ENCODE data around the gene STXBP3.
A peak's percentile ranks its signal among the peaks of the same experiment; 100 is the strongest.
"Not testable (repeated sequence)": the region's sequence is repeated elsewhere in the genome, so short reads cannot be mapped to it uniquely, and the experiment has no call there.

STXBP3 gene

GRCh38 chr1:108746382-108747170, at the start of gene STXBP3:
TSS of gene STXBP3 (plus strand) at chr1:108746674. CDS start at chr1:108746738, 64 bp downstream.
- peak within 1 kb of the TSS; percentile 77 for H3K9ac ChIP-seq (ENCODE audit: low read depth, low read length)
- peak within 1 kb of the TSS; percentile 77 for H3K4me2 ChIP-seq (ENCODE audit: insufficient read depth, low read length)
- H3K9me3 ChIP-seq (ENCODE audit: insufficient read depth, low read length, severe bottlenecking), result no peaks in the 10 kb centered on the region
- peaks cover 43% of the 10 kb centered on the region for H3K79me2 ChIP-seq (ENCODE audit: insufficient read depth, low read length)
- no peaks in the 10 kb centered on the region for H3K27me3 ChIP-seq (ENCODE audit: insufficient read depth, low read length, poor library complexity)
- H3K27ac ChIP-seq (ENCODE audit: low read length), result peak within 1 kb of the TSS; percentile 91
- H3K36me3 ChIP-seq (ENCODE audit: insufficient read depth, low read length), result peaks cover 7% of the 10 kb centered on the region; the same call in 1 of the 2 replicates
- H3K4me1 ChIP-seq (ENCODE audit: insufficient read depth, low read length), result peaks cover 32% of the 10 kb centered on the region
- peaks cover 11% of the 10 kb centered on the region; the same call in 1 of the 2 replicates for H4K20me1 ChIP-seq (ENCODE audit: insufficient read depth, low read length)
- peak; percentile 99 for DNase-seq
- peak; percentile 90 for ATAC-seq (ENCODE audit: insufficient read depth, low read depth)
- H3K4me3 ChIP-seq (ENCODE audit: low read depth in 1 of 2, low read length in 2 of 2), result peak within 1 kb of the TSS; percentile 67 to 75
- TF ChIP-seq EZH2 (IDR thresholded peaks at IDR 0.05; ENCODE audit: borderline replicate concordance, low read depth, low read length, severe bottlenecking) (no peak), CTCF (IDR thresholded peaks at IDR 0.05; ENCODE audit: borderline replicate concordance, extremely low read depth, low read length, poor library complexity, severe bottlenecking) (peak; percentile 98)
- H2AFZ ChIP-seq (ENCODE audit: low read depth, low read length), result peak within 1 kb of the TSS; percentile 87

GRCh38 chr1:108699375-108700332, 46.8 kb upstream of the STXBP3 start:
- peaks cover 68% of the 10 kb centered on the region for H3K36me3 ChIP-seq (ENCODE audit: insufficient read depth, low read length)
- H3K9ac ChIP-seq (ENCODE audit: low read depth, low read length), result no peak overlapping the region
- H3K4me3 ChIP-seq (ENCODE audit: low read depth in 1 of 2, low read length in 2 of 2), result no peak overlapping the region
- no peaks in the 10 kb centered on the region for H3K9me3 ChIP-seq (ENCODE audit: insufficient read depth, low read length, severe bottlenecking)
- H3K27me3 ChIP-seq (ENCODE audit: insufficient read depth, low read length, poor library complexity), result no peaks in the 10 kb centered on the region
- ATAC-seq (ENCODE audit: insufficient read depth, low read depth), result no peak
- no peak for DNase-seq
- peaks cover 43% of the 10 kb centered on the region; the same call in 1 of the 2 replicates for H4K20me1 ChIP-seq (ENCODE audit: insufficient read depth, low read length)
- H2AFZ ChIP-seq (ENCODE audit: low read depth, low read length), result no peak overlapping the region
- H3K4me1 ChIP-seq (ENCODE audit: insufficient read depth, low read length), result peaks cover 14% of the 10 kb centered on the region
- TF ChIP-seq EZH2 (IDR thresholded peaks at IDR 0.05; ENCODE audit: borderline replicate concordance, low read depth, low read length, severe bottlenecking) (no peak), CTCF (IDR thresholded peaks at IDR 0.05; ENCODE audit: borderline replicate concordance, extremely low read depth, low read length, poor library complexity, severe bottlenecking) (no peak)
- no peak overlapping the region for H3K27ac ChIP-seq (ENCODE audit: low read length)
- peaks cover 25% of the 10 kb centered on the region for H3K79me2 ChIP-seq (ENCODE audit: insufficient read depth, low read length)
- H3K4me2 ChIP-seq (ENCODE audit: insufficient read depth, low read length), result no peak overlapping the region

GRCh38 chr1:108701176-108701849, 45.2 kb upstream of the STXBP3 start:
- Histone ChIP-seq H3K9ac (ENCODE audit: low read depth, low read length) (no peak overlapping the region), H3K36me3 (ENCODE audit: insufficient read depth, low read length) (peaks cover 53% of the 10 kb centered on the region), H3K79me2 (ENCODE audit: insufficient read depth, low read length) (peaks cover 8% of the 10 kb centered on the region), H3K4me1 (ENCODE audit: insufficient read depth, low read length) (no peaks in the 10 kb centered on the region), H3K4me3 (ENCODE audit: low read depth in 1 of 2, low read length in 2 of 2) (no peak overlapping the region), H2AFZ (ENCODE audit: low read depth, low read length) (no peak overlapping the region), H4K20me1 (ENCODE audit: insufficient read depth, low read length) (peaks cover 30% of the 10 kb centered on the region; the same call in 1 of the 2 replicates), H3K27ac (ENCODE audit: low read length) (no peak overlapping the region), H3K9me3 (ENCODE audit: insufficient read depth, low read length, severe bottlenecking) (no peaks in the 10 kb centered on the region), H3K4me2 (ENCODE audit: insufficient read depth, low read length) (no peak overlapping the region), H3K27me3 (ENCODE audit: insufficient read depth, low read length, poor library complexity) (no peaks in the 10 kb centered on the region)
- no peak for TF ChIP-seq CTCF (IDR thresholded peaks at IDR 0.05; ENCODE audit: borderline replicate concordance, extremely low read depth, low read length, poor library complexity, severe bottlenecking)
- TF ChIP-seq EZH2 (IDR thresholded peaks at IDR 0.05; ENCODE audit: borderline replicate concordance, low read depth, low read length, severe bottlenecking), result no peak
- no peak for ATAC-seq (ENCODE audit: insufficient read depth, low read depth)
- DNase-seq, result no peak

- peaks cover 23% of the 10 kb centered on the region; the same call in 1 of the 2 replicates for H4K20me1 ChIP-seq (ENCODE audit: insufficient read depth, low read length)
Measured at GRCh38 chr1:108702109-108702508, 44.4 kb upstream of the STXBP3 start.

More at GRCh38 chr1:108702109-108702508, 44.4 kb upstream of the STXBP3 start:
- H2AFZ ChIP-seq (ENCODE audit: low read depth, low read length); H3K4me1 ChIP-seq (ENCODE audit: insufficient read depth, low read length); DNase-seq; H3K4me2 ChIP-seq (ENCODE audit: insufficient read depth, low read length); ATAC-seq (ENCODE audit: insufficient read depth, low read depth); H3K9ac ChIP-seq (ENCODE audit: low read depth, low read length); H3K4me3 ChIP-seq (ENCODE audit: low read depth in 1 of 2, low read length in 2 of 2); H3K27ac ChIP-seq (ENCODE audit: low read length); H3K9me3 ChIP-seq (ENCODE audit: insufficient read depth, low read length, severe bottlenecking); H3K79me2 ChIP-seq (ENCODE audit: insufficient read depth, low read length); H3K27me3 ChIP-seq (ENCODE audit: insufficient read depth, low read length, poor library complexity): not testable (repeated sequence)
- H3K36me3 ChIP-seq (ENCODE audit: insufficient read depth, low read length), result peaks cover 45% of the 10 kb centered on the region
